ENCODE data around the gene SF3B2.
A peak's percentile ranks its signal among the peaks of the same experiment; 100 is the strongest.

SF3B2 gene

DNA sequence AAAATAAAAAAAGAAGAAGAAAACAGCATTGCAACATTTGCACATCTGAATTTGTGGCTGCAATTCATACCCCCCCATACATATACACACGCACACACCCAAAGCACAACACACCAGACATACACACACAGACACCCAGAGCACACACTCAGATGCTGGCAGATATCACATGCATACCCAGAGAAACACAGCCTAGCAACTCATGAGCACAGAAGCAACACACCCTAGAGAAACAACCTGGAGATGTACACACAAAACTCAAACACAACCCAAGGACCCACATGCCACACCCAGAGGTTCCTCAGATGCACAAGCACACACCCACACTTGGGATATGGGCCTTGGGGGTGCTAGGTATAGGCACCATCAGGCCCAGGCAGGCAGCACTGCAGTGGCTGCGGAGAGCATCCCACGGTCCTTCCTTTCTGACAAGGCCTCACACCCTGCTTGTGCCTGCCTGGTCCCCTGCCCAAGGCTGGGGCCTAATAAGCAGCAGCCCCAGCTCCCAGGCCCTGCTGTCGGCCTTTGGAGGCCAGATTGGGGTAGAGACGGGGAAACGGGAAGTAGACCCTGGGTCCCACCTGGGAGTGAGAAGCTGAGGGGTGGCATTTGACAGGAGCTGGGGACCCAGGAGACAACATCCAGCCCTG lies 37.2 kb upstream of the SF3B2 start:
- Histone ChIP-seq H4K20me1 (peaks cover 0 to 7% (median 0%) of the 10 kb centered on the region in 11 experiments; a peak in 1 of 22 replicates), H3K4me2 (peak overlapping the region in 8 of 11 experiments; percentile 9 to 44 (median 33); a peak in 10 of 22 replicates), H3K9ac (peak overlapping the region in 3 of 11 experiments; percentile 16 to 25 (median 19); a peak in 3 of 22 replicates), H3K4me1 (peaks cover 12 to 48% (median 32%) of the 10 kb centered on the region in 10 experiments), H3K27me3 (peaks cover 9 to 22% (median 12%) of the 10 kb centered on the region in 11 experiments), H3K9me3 (replicated peaks in 1 of 11) (no peaks in the 10 kb centered on the region), H3K4me3 (no peak overlapping the region), H3K36me3 (no peaks in the 10 kb centered on the region), H3K27ac (peak overlapping the region in 3 of 11 experiments; percentile 9 to 27 (median 11); a peak in 1 of 22 replicates)
- TF ChIP-seq Cebpa-rat (IDR thresholded peaks at IDR 0.05) = no peak

- no peak overlapping the region for H3K4me3 ChIP-seq
- peaks cover 0 to 7% (median 0%) of the 10 kb centered on the region in 11 experiments; a peak in 1 of 22 replicates for H4K20me1 ChIP-seq
- H3K9ac ChIP-seq = peak overlapping the region in 2 of 11 experiments; percentile 16 to 19; a peak in 2 of 22 replicates
- H3K27me3 ChIP-seq = peaks cover 9 to 19% (median 12%) of the 10 kb centered on the region in 11 experiments
- H3K4me2 ChIP-seq = peak overlapping the region in 8 of 11 experiments; percentile 9 to 44 (median 26); a peak in 11 of 22 replicates
- no peaks in the 10 kb centered on the region for H3K36me3 ChIP-seq
- peak overlapping the region in 3 of 11 experiments; percentile 9 to 27 (median 11); a peak in 1 of 22 replicates for H3K27ac ChIP-seq
- H3K4me1 ChIP-seq = peaks cover 17 to 53% (median 38%) of the 10 kb centered on the region in 10 experiments
- H3K9me3 ChIP-seq (replicated peaks in 1 of 11) = no peaks in the 10 kb centered on the region
- no peak for TF ChIP-seq Cebpa-rat (IDR thresholded peaks at IDR 0.05)
Measured at GRCh38 chr11:66015454-66015881, 36.7 kb upstream of the SF3B2 start.

- peak overlapping the region in 9 of 11 experiments; percentile 24 to 62 (median 40); a peak in 11 of 22 replicates for H3K4me2 ChIP-seq
- no peak overlapping the region for H3K27ac ChIP-seq
Measured at GRCh38 chr11:66015936-66016792, 36.0 kb upstream of the SF3B2 start.

DNA sequence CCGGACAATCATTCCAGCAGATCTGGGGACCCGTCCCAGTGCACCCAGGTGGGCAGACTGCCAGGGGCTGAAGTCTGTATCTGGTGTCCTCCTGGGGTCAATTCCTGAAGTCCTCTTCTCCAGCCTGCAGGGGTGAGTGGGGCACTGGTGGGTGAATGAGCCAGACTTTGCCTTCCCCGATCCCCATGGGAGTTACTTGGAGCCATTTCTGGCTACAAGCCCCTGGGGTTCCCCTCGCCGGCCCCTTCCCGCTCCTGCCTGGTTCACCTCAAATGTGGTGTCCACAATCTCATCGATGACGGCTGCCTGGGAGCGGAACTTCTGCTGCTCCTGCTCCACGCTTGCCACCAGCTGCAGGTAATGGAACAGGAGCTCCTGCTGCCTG lies 35.4 kb upstream of the SF3B2 start:
- H3K27me3 ChIP-seq = peaks cover 4 to 6% (median 6%) of the 10 kb centered on the region in 11 experiments
- no peak overlapping the region for H3K27ac ChIP-seq
- H4K20me1 ChIP-seq = peaks cover 0 to 7% (median 0%) of the 10 kb centered on the region in 11 experiments; a peak in 1 of 22 replicates
- no peaks in the 10 kb centered on the region for H3K9me3 ChIP-seq (replicated peaks in 1 of 11)
- H3K9ac ChIP-seq = no peak overlapping the region
- TF ChIP-seq Cebpa-rat (IDR thresholded peaks at IDR 0.05) = no peak
- no peaks in the 10 kb centered on the region for H3K36me3 ChIP-seq
- peak overlapping the region in 8 of 11 experiments; percentile 24 to 62 (median 40); a peak in 10 of 22 replicates for H3K4me2 ChIP-seq
- H3K4me1 ChIP-seq = peaks cover 30 to 62% (median 49%) of the 10 kb centered on the region in 10 experiments
- no peak overlapping the region for H3K4me3 ChIP-seq

More at GRCh38 chr11:66015936-66016792, 36.0 kb upstream of the SF3B2 start:
- Histone ChIP-seq H4K20me1 (peaks cover 0 to 7% (median 0%) of the 10 kb centered on the region in 11 experiments; a peak in 1 of 22 replicates), H3K4me1 (peaks cover 24 to 60% (median 45%) of the 10 kb centered on the region in 10 experiments), H3K9me3 (replicated peaks in 1 of 11) (no peaks in the 10 kb centered on the region), H3K9ac (no peak overlapping the region), H3K36me3 (no peaks in the 10 kb centered on the region), H3K27me3 (peaks cover 9 to 12% (median 12%) of the 10 kb centered on the region in 11 experiments), H3K4me3 (no peak overlapping the region)
- no peak for TF ChIP-seq Cebpa-rat (IDR thresholded peaks at IDR 0.05)

GRCh38 chr11:66017321-66017720 lies 34.8 kb upstream of the SF3B2 start:
- Histone ChIP-seq H3K4me1 (peaks cover 31 to 64% (median 53%) of the 10 kb centered on the region in 10 experiments), H3K4me3 (no peak overlapping the region), H3K9me3 (replicated peaks in 1 of 11) (no peaks in the 10 kb centered on the region), H3K4me2 (no peak overlapping the region), H3K27me3 (peaks cover 0 to under 1% (median under 1%) of the 10 kb centered on the region in 11 experiments; a peak in 7 of 22 replicates), H4K20me1 (peaks cover 0 to 7% (median 0%) of the 10 kb centered on the region in 11 experiments; a peak in 1 of 22 replicates), H3K36me3 (no peaks in the 10 kb centered on the region), H3K27ac (no peak overlapping the region), H3K9ac (no peak overlapping the region)
- no peak for TF ChIP-seq Cebpa-rat (IDR thresholded peaks at IDR 0.05)

- Histone ChIP-seq H4K20me1 (peaks cover 0 to under 1% (median 0%) of the 10 kb centered on the region in 11 experiments; a peak in 1 of 22 replicates), H3K27ac (peak overlapping the region in 10 of 11 experiments; percentile 2 to 77 (median 56); a peak in 15 of 22 replicates), H3K9ac (peak overlapping the region in 10 of 11 experiments; percentile 25 to 65 (median 50); a peak in 15 of 22 replicates), H3K4me2 (peak overlapping the region; percentile 71 to 99 (median 95)), H3K36me3 (no peaks in the 10 kb centered on the region), H3K27me3 (peaks cover 0 to 7% (median 0%) of the 10 kb centered on the region in 11 experiments; a peak in 2 of 22 replicates), H3K9me3 (replicated peaks in 1 of 11) (no peaks in the 10 kb centered on the region), H3K4me3 (peak overlapping the region in 4 of 10 experiments; percentile 23 to 49 (median 36); a peak in 6 of 20 replicates), H3K4me1 (peaks cover 29 to 46% (median 42%) of the 10 kb centered on the region in 10 experiments)
- no peak for TF ChIP-seq Cebpa-rat (IDR thresholded peaks at IDR 0.05)
Measured at GRCh38 chr11:66020212-66020611, 32.0 kb upstream of the SF3B2 start.

DNA sequence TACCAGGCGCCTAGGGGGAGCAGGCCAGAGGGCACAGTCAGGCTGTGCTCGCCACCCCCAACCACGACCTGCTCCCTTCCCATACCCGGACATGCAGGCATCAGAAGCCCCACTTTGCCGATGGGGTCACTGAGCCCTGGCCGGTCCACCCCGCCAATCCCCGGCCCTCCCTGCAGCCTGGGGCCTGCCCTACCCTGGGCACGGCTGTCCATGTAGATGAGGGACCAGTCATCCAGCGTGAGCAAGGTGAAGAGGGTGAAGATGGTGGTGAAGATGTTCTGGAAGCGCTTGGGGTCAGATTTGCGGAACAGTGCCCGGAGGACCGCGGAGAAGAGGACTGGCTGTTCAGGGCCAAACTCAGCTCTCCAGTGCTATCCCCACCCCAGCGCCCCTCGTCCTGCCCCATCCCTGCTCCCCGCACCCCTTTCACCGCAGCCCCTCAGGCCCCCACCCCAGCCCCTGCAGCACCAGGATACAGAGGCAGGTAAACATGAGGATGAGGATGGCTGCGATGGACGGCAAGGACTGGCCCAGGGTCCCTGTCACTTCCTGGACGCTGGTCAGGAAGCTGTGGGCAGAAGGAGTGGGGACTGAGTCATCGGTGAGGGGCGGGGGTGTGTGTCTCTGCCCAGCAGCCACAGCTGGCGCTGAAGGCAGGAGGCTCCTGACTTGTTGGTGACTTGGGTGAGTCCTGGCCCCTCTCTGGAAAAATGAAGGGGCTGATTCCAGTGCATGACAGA lies 31.4 kb upstream of the SF3B2 start:
- no peak for TF ChIP-seq Cebpa-rat (IDR thresholded peaks at IDR 0.05)
- Histone ChIP-seq H3K27ac (peak overlapping the region in 10 of 11 experiments; percentile 12 to 77 (median 58); a peak in 16 of 22 replicates), H3K4me1 (peaks cover 29 to 40% (median 36%) of the 10 kb centered on the region in 10 experiments), H3K9ac (peak overlapping the region; percentile 38 to 71 (median 50); a peak in 19 of 22 replicates), H3K27me3 (peaks cover 0 to 7% (median 0%) of the 10 kb centered on the region in 11 experiments; a peak in 2 of 22 replicates), H3K36me3 (no peaks in the 10 kb centered on the region), H3K9me3 (replicated peaks in 1 of 11) (no peaks in the 10 kb centered on the region), H3K4me3 (peak overlapping the region in 6 of 10 experiments; percentile 11 to 49 (median 30); a peak in 9 of 20 replicates), H4K20me1 (no peaks in the 10 kb centered on the region), H3K4me2 (peak overlapping the region; percentile 71 to 99 (median 95))

Measured in BLaER1 treated with 17β-estradiol and CSF1 and Interleukin-3, amounts not matched to agents 10 nM and 100 nM (cell line).